ENCODE data around the gene IQCE.

- TF ChIP-seq POLR2A (IDR thresholded peaks at IDR 0.05; ENCODE audit: low read length) (no peak), GATA1 (IDR thresholded peaks at IDR 0.05; ENCODE audit: low read depth, low read length) (no peak)
These were observed 14.1 kb upstream of the IQCE start for GRCh38 chr7:2544541-2545188.

Measured in erythroblast (primary cell).